Measurements from ENCODE around the gene KRT5. TPM values are rescaled to one million over a fixed set of nuclear protein-coding genes. Genes with fewer than 3 reads are reported as not detected.

KRT5 gene
- total and polyA plus RNA-seq, 10 of the 15 experiments (the other 5 are each of a cell fraction or from before 2014, with no cell fraction given) = 1.6 TPM; not detected in 9

GRCh38 chr12:52555577-52555976, 35.4 kb upstream of the KRT5 start:
- intact Hi-C loops (cut with micrococcal nuclease; ENCODE audit: unreplicated experiment) (no loop called here), in situ Hi-C loops (cut with MboI) (no loop called here)
- Histone ChIP-seq H3K36me3 (ENCODE audit: control insufficient read depth in 2 of 2, insufficient read depth in 2 of 2, low read length in 1 of 2) (no peaks in the 10 kb centered on the region), H3K4me2 (ENCODE audit: control insufficient read depth, insufficient read depth) (no peak overlapping the region), H2AFZ (ENCODE audit: control insufficient read depth, low read depth, low read length) (no peak overlapping the region), H3K27me3 (replicated peaks in 1 of 2; ENCODE audit: control insufficient read depth in 2 of 2, insufficient read depth in 2 of 2, low read length in 1 of 2) (peaks cover 4 to 5% of the 10 kb centered on the region in 2 experiments; a peak in 3 of 4 replicates), H3K9me3 (replicated peaks; ENCODE audit: control insufficient read depth, insufficient read depth, low read length) (no peaks in the 10 kb centered on the region), H3K4me3 (no peak overlapping the region), H3K79me2 (ENCODE audit: control insufficient read depth, insufficient read depth, low read length) (no peaks in the 10 kb centered on the region), H4K20me1 (ENCODE audit: control insufficient read depth, insufficient read depth) (no peaks in the 10 kb centered on the region), H3K9ac (ENCODE audit: control insufficient read depth, insufficient read depth, low read length) (no peak overlapping the region), H3K4me1 (ENCODE audit: control insufficient read depth, insufficient read depth, low read length) (no peaks in the 10 kb centered on the region), H3K27ac (ENCODE audit: control insufficient read depth, insufficient read depth) (no peak overlapping the region)
- ChIA-PET RAD21 (ENCODE audit: unreplicated experiment) (no interaction called here), POLR2A (no interaction called here), SMC1A (ENCODE audit: uncharacterized antibody, unreplicated experiment) (no interaction called here), CTCF (no interaction called here)
- 4% methylated on average over 6 of the region's 6 CpGs for WGBS (ENCODE audit: insufficient coverage, insufficient replicate concordance, low lambda C conversion rate, missing lambda C conversion rate)
- BruUV-seq (replicated peaks) = no TSS peak
- TF ChIP-seq E2F8 (IDR thresholded peaks at IDR 0.05; ENCODE audit: low read depth, partially characterized antibody) = no peak
- TF ChIP-seq ZSCAN29 (IDR thresholded peaks at IDR 0.05) = no peak
- ATAC-seq (no peak), DNase-seq (ENCODE audit: low read depth, low spot score) (no peak), FAIRE-seq (no peak)

GRCh38 chr12:52552681-52553195, 32.5 kb upstream of the KRT5 start, which contains the start of gene KRT71:
Gene KRT71, minus strand, starts transcription at chr12:52553145. Its CDS starts 68 bp downstream, at chr12:52553077.
- 17% methylated on average over 14 of the region's 14 CpGs for WGBS (ENCODE audit: insufficient coverage, insufficient replicate concordance, low lambda C conversion rate, missing lambda C conversion rate)
- ATAC-seq = no peak
- ChIA-PET RAD21 (ENCODE audit: unreplicated experiment) (no interaction called here), SMC1A (ENCODE audit: uncharacterized antibody, unreplicated experiment) (no interaction called here), CTCF (interaction anchor here (1.2 kb wide), 1 partner anchor 39 kb away, joined by 3 read pairs; no protein-coding TSS in a partner anchor), POLR2A (no interaction called here)
- Histone ChIP-seq H3K27me3 (replicated peaks in 1 of 2; ENCODE audit: control insufficient read depth in 2 of 2, insufficient read depth in 2 of 2, low read length in 1 of 2) (peaks cover 5 to 7% of the 10 kb centered on the region in 2 experiments), H3K79me2 (ENCODE audit: control insufficient read depth, insufficient read depth, low read length) (no peaks in the 10 kb centered on the region), H3K9me3 (replicated peaks; ENCODE audit: control insufficient read depth, insufficient read depth, low read length) (no peaks in the 10 kb centered on the region), H4K20me1 (ENCODE audit: control insufficient read depth, insufficient read depth) (no peaks in the 10 kb centered on the region), H3K4me1 (ENCODE audit: control insufficient read depth, insufficient read depth, low read length) (no peaks in the 10 kb centered on the region), H3K9ac (ENCODE audit: control insufficient read depth, insufficient read depth, low read length) (no peak within 1 kb of the TSS), H3K4me2 (ENCODE audit: control insufficient read depth, insufficient read depth) (no peak within 1 kb of the TSS), H3K4me3 (no peak within 1 kb of the TSS), H2AFZ (ENCODE audit: control insufficient read depth, low read depth, low read length) (no peak within 1 kb of the TSS), H3K36me3 (ENCODE audit: control insufficient read depth in 2 of 2, insufficient read depth in 2 of 2, low read length in 1 of 2) (no peaks in the 10 kb centered on the region), H3K27ac (ENCODE audit: control insufficient read depth, insufficient read depth) (no peak within 1 kb of the TSS)
- intact Hi-C loops (cut with micrococcal nuclease; ENCODE audit: unreplicated experiment) (no loop called here), in situ Hi-C loops (cut with MboI) (no loop called here)
- DNase-seq (ENCODE audit: low read depth, low spot score) = no peak
- BruUV-seq (replicated peaks) = no TSS peak
- FAIRE-seq = no peak
- TF ChIP-seq MEF2A (IDR thresholded peaks at IDR 0.05; ENCODE audit: insufficient read depth, low read depth, low read length) (no peak), ATF3 (IDR thresholded peaks at IDR 0.05; ENCODE audit: borderline replicate concordance, extremely low read depth, low read depth, low read length) (no peak), PAX5 (IDR thresholded peaks at IDR 0.05; ENCODE audit: borderline replicate concordance, low read depth, low read length) (no peak), EZH2 (IDR thresholded peaks at IDR 0.05; ENCODE audit: borderline replicate concordance, control insufficient read depth, low read depth, low read length) (no peak), POU2F2 (IDR thresholded peaks at IDR 0.05; ENCODE audit: borderline replicate concordance, low read depth, low read length) (no peak), ZNF207 (IDR thresholded peaks at IDR 0.05; ENCODE audit: borderline replicate concordance) (no peak), USF1 (IDR thresholded peaks at IDR 0.05; ENCODE audit: borderline replicate concordance, extremely low read length, insufficient read depth, low read depth, low read length) (no peak)

All from GM12878 (cell line).